OCI-LY7 (cell line): Measurements from ENCODE around the gene HSD11B1L. TPM values are rescaled to one million over a fixed set of nuclear protein-coding genes. Genes with fewer than 3 reads are reported as not detected.

Source experiments
- BruUV-seq: library from RNA; stranded (reverse); fragments of 400-500 nt; replicated peaks from 2 replicates; lab custom pipeline; 2021; lab: Mats Ljungman, UMichigan
- CTCF ChIA-PET: fragments of 300-600 bp; sonication (Branson Sonifier 250); formaldehyde crosslinking; loops from one replicate; lab custom pipeline; 2022; ENCODE audit warnings: antibody characterized with exemption; ENCODE audit not compliant: unreplicated experiment; lab: Charles Lee
- POLR2A ChIA-PET: fragments of 300-600 bp; sonication (Branson Sonifier 250); formaldehyde crosslinking; loops from one replicate; lab custom pipeline; 2022; ENCODE audit warnings: antibody characterized with exemption; lab: Charles Lee
- DNase-seq: peaks from one replicate; pipeline ENCODE4 v3.0.0-alpha.2; 2015; ENCODE audit warnings: low spot score
- H2AFZ ChIP-seq: fragments of 200-600 bp; sonication (generic), shearing (Covaris generic); 2 replicates; pipeline ENCODE4 v1.6.1; 2014; ENCODE audit warnings: mild to moderate bottlenecking, antibody characterized with exemption, low read length, moderate library complexity
- H3K27ac ChIP-seq: fragments of 200-600 bp; sonication (generic); 2 replicates; pipeline ENCODE4 v1.5.1; 2014; ENCODE audit warnings: mixed run types, low read depth, mild to moderate bottlenecking, moderate library complexity, low read length, inconsistent platforms; ENCODE audit not compliant: poor library complexity, severe bottlenecking
- H3K36me3 ChIP-seq: fragments of 200-600 bp; sonication (generic); 2 replicates; pipeline ENCODE4 v1.6.1; 2014; ENCODE audit warnings: mild to moderate bottlenecking, antibody characterized with exemption, low read length, moderate library complexity, mixed read lengths; ENCODE audit not compliant: insufficient read depth
- H3K4me1 ChIP-seq: fragments of 200-600 bp; sonication (generic); 2 replicates; pipeline ENCODE4 v1.5.1; 2014; ENCODE audit warnings: mild to moderate bottlenecking, low read length; ENCODE audit not compliant: insufficient read depth, poor library complexity, severe bottlenecking
- H3K4me2 ChIP-seq: fragments of 200-600 bp; sonication (generic); 2 replicates; pipeline ENCODE4 v1.6.1; 2014; ENCODE audit warnings: mild to moderate bottlenecking, low read length
- H3K4me3 ChIP-seq: fragments of 200-600 bp; sonication (generic); 2 replicates; pipeline ENCODE4 v1.5.1; 2014; ENCODE audit warnings: mild to moderate bottlenecking, low read depth, low read length; ENCODE audit not compliant: poor library complexity, severe bottlenecking
- H3K79me2 ChIP-seq: fragments of 200-600 bp; sonication (generic); 2 replicates; pipeline ENCODE4 v1.6.1; 2016; ENCODE audit warnings: low read depth, mild to moderate bottlenecking, low read length, moderate library complexity, mixed read lengths; ENCODE audit not compliant: insufficient read depth
- H3K9me2 ChIP-seq: fragments of 200-600 bp; sonication (generic); 2 replicates; pipeline ENCODE4 v1.6.1; 2016; ENCODE audit warnings: mild to moderate bottlenecking, low read length, mixed read lengths; ENCODE audit not compliant: insufficient read depth
- H3K9me3 ChIP-seq: fragments of 200-600 bp; sonication (generic); 2 replicates; pipeline ENCODE4 v1.6.1; 2014; ENCODE audit warnings: mild to moderate bottlenecking, mixed run types, low read length, mixed read lengths
- H4K20me1 ChIP-seq: fragments of 200-600 bp; sonication (generic); 2 replicates; pipeline ENCODE4 v1.6.1; 2014; ENCODE audit warnings: mild to moderate bottlenecking, antibody characterized with exemption, low read length, moderate library complexity, mixed read lengths; ENCODE audit not compliant: insufficient read depth
- CTCF ChIP-seq: fragments of 200-600 bp; sonication (generic); conservative IDR thresholded peaks from 2 replicates; pipeline ENCODE4 v1.5.1; 2014; ENCODE audit warnings: mild to moderate bottlenecking, antibody characterized with exemption, low read length, moderate library complexity, mixed read lengths
- EZH2phosphoT487 ChIP-seq: fragments of 200-600 bp; sonication (generic); IDR thresholded peaks from 2 replicates; pipeline ENCODE4 v1.6.1; 2018; ENCODE audit warnings: low read depth, borderline replicate concordance, mild to moderate bottlenecking, mixed run types, antibody characterized with exemption, low read length, moderate library complexity, mixed read lengths
- intact Hi-C: fragments of 100-400 bp; cut with micrococcal nuclease; formaldehyde crosslinking; loops from one replicate; pipeline ENCODE4 v1.10.0; 2022; ENCODE audit not compliant: unreplicated experiment
- total RNA-seq, 2 experiments: library from RNA; depleted of rRNA in 1 of 2; stranded (reverse); fragments of >200 nt in 1 of 2; shearing (Covaris generic) in 1 of 2; gene quantifications; 2 replicates each; pipeline ENCODE4 v1.2.3, GENCODE V29; 2014 to 2022

The HSD11B1L gene
- total RNA-seq, 2 experiments from 2014 or later, result 4.6 to 4.9 TPM

GRCh38 chr19:5705552-5705951 is 24.7 kb downstream of the HSD11B1L start:
- no peaks in the 10 kb centered on the region for H4K20me1 ChIP-seq
- BruUV-seq, result no TSS peak
- ChIA-PET POLR2A (interaction anchor here (0.7 kb wide), 2 partner anchors 16 to 1838 kb away, joined by 3 to 4 read pairs; partner anchors contain the start of gene RPL36), CTCF (interaction anchor here (0.6 kb wide), 1 partner anchor 246 kb away, joined by 3 read pairs; no protein-coding TSS in a partner anchor)
- no peak overlapping the region for H3K27ac ChIP-seq
- H3K4me1 ChIP-seq, result no peaks in the 10 kb centered on the region
- no peak overlapping the region for H3K4me2 ChIP-seq
- H3K9me3 ChIP-seq, result no peaks in the 10 kb centered on the region
- no peak overlapping the region for H3K4me3 ChIP-seq
- TF ChIP-seq CTCF (no peak), EZH2phosphoT487 (no peak)
- no peaks in the 10 kb centered on the region for H3K79me2 ChIP-seq
- no peak for DNase-seq
- intact Hi-C loops, result no loop called here
- no peaks in the 10 kb centered on the region for H3K9me2 ChIP-seq
- peaks cover 91% of the 10 kb centered on the region for H3K36me3 ChIP-seq
- H2AFZ ChIP-seq, result no peak overlapping the region

- peaks cover 92% of the 10 kb centered on the region for H3K36me3 ChIP-seq
- no peak overlapping the region for H3K4me3 ChIP-seq
- H3K9me2 ChIP-seq, result no peaks in the 10 kb centered on the region
- TF ChIP-seq CTCF (no peak), EZH2phosphoT487 (no peak)
- H3K79me2 ChIP-seq, result no peaks in the 10 kb centered on the region
- intact Hi-C loops, result no loop called here
- DNase-seq, result no peak
- H3K4me1 ChIP-seq, result no peaks in the 10 kb centered on the region
- H3K27ac ChIP-seq, result no peak overlapping the region
- H2AFZ ChIP-seq, result no peak overlapping the region
- H3K9me3 ChIP-seq, result no peaks in the 10 kb centered on the region
- CTCF ChIA-PET, result no interaction called here
- BruUV-seq, result no TSS peak
- no peaks in the 10 kb centered on the region for H4K20me1 ChIP-seq
- POLR2A ChIA-PET, result no interaction called here
- H3K4me2 ChIP-seq, result no peak overlapping the region
Observed at GRCh38 chr19:5706876-5707573, 26.2 kb downstream of the HSD11B1L start.
